Motor neuron (in vitro differentiated cells): Measurements from ENCODE around the gene FLT1. TPM values are rescaled to one million over a fixed set of nuclear protein-coding genes. Genes with fewer than 3 reads are reported as not detected.

Experiments
- ATAC-seq, 8 experiments: fragments of 200-7000 bp; cut with Tn5 transposase; replicated peaks in 6 of 8; 2 replicates each; pipeline ENCODE4 v1.8.0; 2021; ENCODE audit warnings: mild to moderate bottlenecking in 8 of 8, moderate library complexity in 8 of 8
- H3K27ac ChIP-seq, 2 donors: fragments of 250-450 bp; sonication (Bioruptor Pico); 2 replicates each; pipeline ENCODE4 v1.9.0; 2021; ENCODE audit warnings: antibody characterized with exemption in 2 of 2, mild to moderate bottlenecking in 2 of 2, moderate library complexity in 1 of 2
- H3K4me1 ChIP-seq, 2 donors: fragments of 250-450 bp; sonication (Bioruptor Pico); replicated peaks in 1 of 2; 2 replicates each; pipeline ENCODE4 v1.6.1; 2021; ENCODE audit warnings: antibody characterized with exemption in 2 of 2, mild to moderate bottlenecking in 2 of 2, moderate library complexity in 1 of 2
- H3K4me3 ChIP-seq, 5 donors: fragments of 250-450 bp; sonication (Bioruptor Pico); 2 replicates each; pipeline ENCODE4 v1.9.0; 2021; ENCODE audit warnings: antibody characterized with exemption in 5 of 5, mild to moderate bottlenecking in 5 of 5, moderate library complexity in 4 of 5
- whole genome bisulfite sequencing, 10 experiments: fragments of 450-650 bp; shearing (Covaris generic); methylation state at CpG; one replicate each; pipeline ENCODE4 v1.0.0; 2022; 5-methylcytosine and 5-hydroxymethylcytosine counted together
- in situ Hi-C, 9 experiments: fragments of 400-800 bp; cut with MboI; loops; one replicate each; pipeline ENCODE4 v1.15.0; 2021; ENCODE audit warnings: low sequenced_read_pairs in 9 of 9, low pct_unique_long_range_greater_than_20kb in 2 of 9; ENCODE audit not compliant: unreplicated experiment in 9 of 9
- total RNA-seq, 8 experiments: library from RNA; unstranded; fragments of 300-600 nt; gene quantifications; 2 replicates each; pipeline versions ENCODE4 v1.2.3 to v1.2.4, GENCODE V29; 2022

Gene FLT1
- total RNA-seq, 8 experiments from 2014 or later: 0.11 to 43.8 (median 0.88) TPM

GRCh38 chr13:28316129-28316528 lies 178.8 kb downstream of the FLT1 start:
- in situ Hi-C loops: loop anchor here in 2 of 9 experiments (25.0 kb wide), 2 partner anchors 321 to 471 kb away; no protein-coding TSS in a partner anchor
- peak in 5 of 8 experiments; percentile 18 to 43 (median 32) for ATAC-seq
- 47 to 100% (median 55%) methylated on average over 1 to 3 of the region's 5 CpGs; no CpG with 5 or more reads in 4 of the 10 experiments for WGBS, 10 experiments

GRCh38 chr13:28314879-28315278 lies 180.0 kb downstream of the FLT1 start:
- peaks cover 0 to 5% of the 10 kb centered on the region in 2 donors for H3K4me1 ChIP-seq
- in situ Hi-C loops: loop anchor here in 2 of 9 experiments (25.0 kb wide), 2 partner anchors 322 to 472 kb away; no protein-coding TSS in a partner anchor
- WGBS, 10 experiments: 71 to 100% (median 95%) methylated on average over 1 to 6 of the region's 6 CpGs; no CpG with 5 or more reads in 2 of the 10 experiments
- no peak overlapping the region for H3K4me3 ChIP-seq
- no peak for ATAC-seq
- H3K27ac ChIP-seq: no peak overlapping the region

More at GRCh38 chr13:28316129-28316528, 178.8 kb downstream of the FLT1 start:
- Histone ChIP-seq H3K4me1 (peaks cover 0 to 5% of the 10 kb centered on the region in 2 donors), H3K4me3 (no peak overlapping the region), H3K27ac (peak overlapping the region in 1 of 2 donors; percentile 5)

- Histone ChIP-seq H3K27ac (no peak overlapping the region), H3K4me1 (peaks cover 0 to 6% of the 10 kb centered on the region in 2 donors), H3K4me3 (no peak overlapping the region)
- peak in 1 of 8 experiments; percentile 39 for ATAC-seq
- in situ Hi-C loops: loop anchor here in 2 of 9 experiments (25.0 kb wide), 2 partner anchors 324 to 474 kb away; no protein-coding TSS in a partner anchor
- WGBS, 10 experiments: 59 to 100% (median 93%) methylated on average over 1 to 6 of the region's 6 CpGs; no CpG with 5 or more reads in 4 of the 10 experiments
Observed at GRCh38 chr13:28313579-28313978, 181.3 kb downstream of the FLT1 start.

- H3K27ac ChIP-seq: no peak overlapping the region
- H3K4me1 ChIP-seq: peaks cover 0 to 8% of the 10 kb centered on the region in 2 donors
- WGBS, 10 experiments: 86 to 100% (median 90%) methylated on average over 2 to 9 of the region's 10 CpGs; no CpG with 5 or more reads in 5 of the 10 experiments
- in situ Hi-C loops: loop anchor here in 2 of 9 experiments (25.0 kb wide), 2 partner anchors 331 to 481 kb away; no protein-coding TSS in a partner anchor
- ATAC-seq: no peak
- no peak overlapping the region for H3K4me3 ChIP-seq
Observed at GRCh38 chr13:28306325-28306724, 188.6 kb downstream of the FLT1 start.

- 30 to 100% (median 66%) methylated on average over 1 to 3 of the region's 4 CpGs for WGBS, 10 experiments
- Histone ChIP-seq H3K27ac (no peak overlapping the region), H3K4me3 (no peak overlapping the region), H3K4me1 (no peaks in the 10 kb centered on the region)
- in situ Hi-C loops: loop anchor here in 2 of 9 experiments (25.0 kb wide), 2 partner anchors 335 to 485 kb away; no protein-coding TSS in a partner anchor
- no peak for ATAC-seq
Observed at GRCh38 chr13:28301839-28302238, 193.1 kb downstream of the FLT1 start.

GRCh38 chr13:28299916-28300315 lies 195.0 kb downstream of the FLT1 start:
- WGBS, 10 experiments: 9 to 100% (median 40%) methylated on average over 1 to 2 of the region's 2 CpGs; no CpG with 5 or more reads in 3 of the 10 experiments
- no peak overlapping the region for H3K27ac ChIP-seq
- peak in 2 of 8 experiments; percentile 7 to 35 for ATAC-seq
- in situ Hi-C loops: loop anchor here in 2 of 9 experiments (25.0 kb wide), 2 partner anchors 337 to 487 kb away; no protein-coding TSS in a partner anchor
- no peaks in the 10 kb centered on the region for H3K4me1 ChIP-seq
- H3K4me3 ChIP-seq: no peak overlapping the region

GRCh38 chr13:28297341-28297740 lies 197.6 kb downstream of the FLT1 start:
- peak in 5 of 8 experiments; percentile 29 to 91 (median 49) for ATAC-seq
- no peak overlapping the region for H3K4me3 ChIP-seq
- H3K4me1 ChIP-seq: no peaks in the 10 kb centered on the region
- in situ Hi-C loops: no loop called here
- 10 to 100% (median 92%) methylated on average over 1 to 2 of the region's 3 CpGs; no CpG with 5 or more reads in 4 of the 10 experiments for WGBS, 10 experiments
- H3K27ac ChIP-seq: no peak overlapping the region

GRCh38 chr13:28286263-28286662 lies 208.7 kb downstream of the FLT1 start:
- Histone ChIP-seq H3K4me3 (no peak overlapping the region), H3K4me1 (no peaks in the 10 kb centered on the region), H3K27ac (no peak overlapping the region)
- ATAC-seq: no peak
- WGBS, 10 experiments: 78 to 100% (median 95%) methylated on average over 1 of the region's 1 CpG; no CpG with 5 or more reads in 4 of the 10 experiments
- in situ Hi-C loops: no loop called here

- Histone ChIP-seq H3K27ac (no peak overlapping the region), H3K4me3 (no peak overlapping the region), H3K4me1 (no peaks in the 10 kb centered on the region)
- ATAC-seq: no peak
- 89 to 100% (median 100%) methylated on average over 1 to 3 of the region's 3 CpGs; no CpG with 5 or more reads in 1 of the 10 experiments for WGBS, 10 experiments
- in situ Hi-C loops: no loop called here
Observed at GRCh38 chr13:28283600-28283999, 211.3 kb downstream of the FLT1 start.

- ATAC-seq: no peak
Observed at GRCh38 chr13:28282451-28282850, 212.5 kb downstream of the FLT1 start.

GRCh38 chr13:28273919-28274318 lies 221.0 kb downstream of the FLT1 start:
- H3K4me3 ChIP-seq: no peak overlapping the region
- no peak overlapping the region for H3K27ac ChIP-seq
- WGBS, 10 experiments: 54 to 100% (median 78%) methylated on average over 1 to 3 of the region's 3 CpGs
- H3K4me1 ChIP-seq: no peaks in the 10 kb centered on the region
- no peak for ATAC-seq
- in situ Hi-C loops: no loop called here

More at GRCh38 chr13:28282451-28282850, 212.5 kb downstream of the FLT1 start:
- Histone ChIP-seq H3K4me1 (no peaks in the 10 kb centered on the region), H3K27ac (no peak overlapping the region), H3K4me3 (no peak overlapping the region)
- in situ Hi-C loops: no loop called here
- 83 to 100% (median 92%) methylated on average over 3 to 5 of the region's 5 CpGs for WGBS, 10 experiments

GRCh38 chr13:28271056-28271840 lies 223.7 kb downstream of the FLT1 start:
- peak in 2 of 8 experiments; percentile 19 to 64 for ATAC-seq
- in situ Hi-C loops: no loop called here
- Histone ChIP-seq H3K4me1 (no peaks in the 10 kb centered on the region), H3K4me3 (no peak overlapping the region), H3K27ac (no peak overlapping the region)
- 90 to 100% (median 100%) methylated on average over 1 to 2 of the region's 2 CpGs; no CpG with 5 or more reads in 1 of the 10 experiments for WGBS, 10 experiments

- in situ Hi-C loops: no loop called here
- Histone ChIP-seq H3K27ac (no peak overlapping the region), H3K4me1 (no peaks in the 10 kb centered on the region), H3K4me3 (no peak overlapping the region)
- ATAC-seq: no peak
Observed at GRCh38 chr13:28268800-28269223, 226.1 kb downstream of the FLT1 start.
